HG03097 (cell line): ENCODE results near the gene BCL2L12.

ENCODE experiments used
- ATAC-seq: cut with Tn5 transposase; IDR thresholded peaks from one replicate; pipeline ENCODE4 v1.9.1; 2021; ENCODE audit not compliant: unreplicated experiment, low FRiP score

BCL2L12 gene

DNA sequence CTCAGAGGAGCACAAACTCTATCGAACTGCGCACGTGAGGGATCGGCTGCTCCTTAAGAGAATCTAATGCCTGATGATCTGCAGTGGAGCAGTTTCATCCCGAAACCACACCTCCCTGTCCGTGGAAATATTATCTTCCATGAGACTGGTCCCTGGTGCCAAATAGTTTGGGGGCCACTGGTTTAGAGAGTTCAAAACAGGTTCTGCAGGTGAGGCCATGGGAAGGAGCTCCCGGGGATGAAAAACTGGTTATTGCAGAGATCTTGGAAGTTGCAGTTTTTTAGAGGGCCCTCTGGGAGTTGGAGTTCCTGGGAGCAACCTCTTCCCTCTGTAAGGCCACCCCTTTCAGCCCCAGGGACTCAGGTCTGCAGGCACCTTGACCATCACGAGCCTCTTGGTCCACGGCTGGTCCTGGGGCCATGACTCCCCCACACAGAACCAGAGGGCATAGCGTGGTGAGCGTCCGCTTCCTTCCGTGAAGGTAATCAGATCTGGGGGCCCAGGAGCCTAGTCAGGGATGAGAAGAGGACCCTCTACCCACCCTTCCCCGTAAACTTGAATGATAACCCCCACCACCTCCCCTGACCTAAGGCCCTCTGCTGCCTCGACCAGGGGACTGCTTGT, 5.3 kb upstream of the BCL2L12 start:
- no peak for ATAC-seq

DNA sequence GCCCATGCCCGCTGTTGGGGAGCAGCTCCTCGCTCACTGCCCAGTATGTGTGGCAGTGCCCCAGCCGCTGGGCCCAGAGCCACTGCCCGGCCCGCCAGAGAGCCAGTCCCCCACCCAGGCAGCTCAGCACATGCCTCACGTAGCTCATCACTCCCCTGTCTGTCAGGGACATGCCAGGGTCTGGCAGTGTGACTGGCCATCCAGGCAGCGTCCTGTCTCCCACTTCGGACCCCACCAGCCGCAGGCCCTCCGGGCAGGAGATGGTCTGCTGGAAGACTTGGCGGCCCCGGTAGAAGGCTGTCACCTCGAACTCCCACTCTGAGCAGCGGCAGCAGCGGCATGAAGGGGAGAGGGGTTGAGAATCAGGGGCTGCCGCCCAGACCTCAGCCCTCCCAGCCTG, 3.7 kb upstream of the BCL2L12 start:
- ATAC-seq: no peak

DNA sequence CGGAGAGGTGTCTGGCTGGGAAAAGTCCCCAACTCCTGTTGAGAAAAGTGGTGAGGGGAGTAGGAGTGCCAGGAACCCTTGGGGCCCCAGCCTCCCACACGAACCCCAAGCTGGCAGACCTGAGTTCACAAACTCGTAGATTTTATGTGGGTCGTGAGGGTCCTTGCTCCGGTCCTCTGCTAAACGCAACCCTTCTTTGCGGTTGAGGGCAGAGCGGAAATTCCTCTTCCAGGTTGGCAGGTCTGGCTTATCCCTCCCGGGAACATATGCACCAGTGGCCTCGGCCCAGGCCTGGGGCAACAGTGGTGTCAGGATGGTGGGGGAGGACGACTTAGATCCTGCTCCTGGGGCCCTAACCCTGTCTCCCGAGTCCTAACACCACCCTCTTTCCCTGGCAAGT, 2.5 kb upstream of the BCL2L12 start:
- ATAC-seq: no peak

DNA sequence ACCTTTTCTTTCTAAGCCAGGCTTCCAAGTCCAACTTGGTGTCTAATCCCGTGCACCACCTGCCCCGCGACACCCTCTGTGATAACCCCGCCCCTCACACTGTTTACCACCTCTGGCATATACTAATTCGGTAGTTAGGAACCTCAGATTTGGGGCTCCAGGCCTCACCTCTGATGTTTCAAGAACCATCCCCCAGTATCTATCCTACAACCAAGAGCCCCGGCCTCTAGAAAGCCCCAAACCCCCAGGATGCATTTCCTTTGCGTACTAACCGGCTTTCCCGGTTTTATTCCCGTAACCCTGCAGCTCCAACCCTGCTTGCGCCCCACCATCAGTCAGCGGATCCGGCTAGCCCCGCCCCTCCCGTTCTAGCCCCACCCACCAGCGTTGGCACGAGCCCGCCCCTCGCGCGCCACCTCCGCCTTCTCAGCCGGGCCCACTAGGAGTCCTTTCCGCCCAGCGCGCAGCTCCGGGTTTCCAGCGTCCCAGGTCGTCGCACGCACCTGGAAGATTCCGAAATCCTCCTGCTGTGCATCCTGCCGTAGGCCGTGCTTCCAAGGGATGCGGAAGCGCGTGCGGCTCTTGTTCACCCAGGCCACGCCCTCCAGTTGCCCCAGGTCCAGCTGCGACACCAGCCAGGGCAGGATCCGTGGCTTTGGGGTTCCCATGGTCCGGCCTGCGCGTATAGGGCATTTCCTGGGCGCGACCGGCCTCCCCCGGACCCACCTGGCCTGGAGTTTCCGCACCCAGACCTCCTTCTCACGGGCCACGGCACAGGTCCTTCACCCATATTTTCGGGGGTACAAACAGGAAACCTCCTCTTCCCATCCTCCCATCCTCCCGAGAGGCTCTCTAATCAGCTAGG, 1.3 kb upstream of the BCL2L12 start:
- ATAC-seq: no peak

DNA sequence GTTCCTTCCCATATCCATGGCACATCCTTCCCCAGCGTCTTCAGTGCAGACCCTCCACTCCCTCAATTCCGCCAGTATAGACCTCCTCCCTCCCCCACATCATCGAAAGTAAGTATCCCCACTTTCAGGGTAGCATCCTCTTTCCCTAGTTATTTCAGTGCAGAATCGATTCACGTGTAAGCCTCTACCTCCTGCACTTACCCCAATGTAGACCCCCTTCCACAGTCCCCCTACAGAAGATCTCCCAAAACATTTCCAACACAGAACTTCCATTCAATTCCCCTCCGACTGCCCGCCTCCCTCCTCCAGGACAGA, 740 bp upstream of the BCL2L12 start:
- no peak for ATAC-seq

DNA sequence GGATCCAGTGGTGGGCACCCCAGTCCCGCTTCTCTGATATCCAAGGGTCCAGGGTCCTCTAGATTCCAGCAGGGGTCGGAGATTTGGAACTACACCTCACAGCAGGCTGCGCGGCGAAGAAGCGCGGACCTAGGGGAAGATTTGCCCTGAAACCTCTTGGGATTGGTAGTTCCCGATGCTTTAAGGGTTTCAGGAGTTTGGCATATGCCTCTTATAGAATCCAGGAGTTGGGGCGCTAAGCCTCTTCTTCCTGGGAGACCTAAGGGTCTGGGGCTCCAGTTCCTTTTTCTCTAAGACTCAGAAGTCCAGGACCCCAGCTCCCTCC, 349 bp downstream of the BCL2L12 start:
- no peak for ATAC-seq

DNA sequence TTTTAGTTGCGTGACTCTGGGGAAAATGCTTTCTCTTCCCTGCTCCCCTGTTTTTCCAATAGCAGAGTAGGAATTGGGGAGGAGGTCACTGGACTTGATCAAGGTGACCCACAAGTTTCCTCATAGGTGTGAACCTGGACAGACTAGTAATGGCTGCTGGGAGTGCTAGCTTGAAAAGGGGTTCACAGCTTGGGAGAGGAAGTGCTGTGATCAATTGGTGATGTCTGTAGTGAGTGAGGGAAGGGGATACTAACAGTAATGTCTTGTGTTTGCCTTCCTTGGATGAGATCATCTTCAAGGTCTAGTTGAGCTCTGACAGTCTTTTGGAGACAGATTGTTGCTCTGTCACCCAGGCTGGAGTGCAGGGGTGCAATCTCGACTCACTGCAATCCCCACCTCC, 1.7 kb downstream of the BCL2L12 start:
- ATAC-seq: no peak

DNA sequence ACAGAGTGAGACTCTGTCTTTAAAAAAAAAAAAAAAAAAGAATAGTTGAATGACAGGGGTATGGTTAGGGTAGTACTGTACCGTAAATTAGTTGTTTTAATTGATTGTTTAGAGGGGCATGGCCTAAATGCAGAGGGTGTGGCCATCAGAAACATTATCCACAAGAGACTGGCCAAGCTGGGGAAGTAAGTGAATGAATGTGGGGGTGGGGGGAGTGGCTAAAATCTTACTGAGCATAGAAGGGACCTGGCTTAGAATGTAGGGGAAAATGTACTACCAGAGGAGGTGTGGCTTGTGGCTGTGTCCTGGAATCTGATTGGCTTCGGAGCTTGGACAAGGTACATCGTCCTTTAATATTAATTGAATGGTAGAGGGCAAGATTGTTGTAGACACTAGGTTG, 3.8 kb downstream of the BCL2L12 start:
- no peak for ATAC-seq

DNA sequence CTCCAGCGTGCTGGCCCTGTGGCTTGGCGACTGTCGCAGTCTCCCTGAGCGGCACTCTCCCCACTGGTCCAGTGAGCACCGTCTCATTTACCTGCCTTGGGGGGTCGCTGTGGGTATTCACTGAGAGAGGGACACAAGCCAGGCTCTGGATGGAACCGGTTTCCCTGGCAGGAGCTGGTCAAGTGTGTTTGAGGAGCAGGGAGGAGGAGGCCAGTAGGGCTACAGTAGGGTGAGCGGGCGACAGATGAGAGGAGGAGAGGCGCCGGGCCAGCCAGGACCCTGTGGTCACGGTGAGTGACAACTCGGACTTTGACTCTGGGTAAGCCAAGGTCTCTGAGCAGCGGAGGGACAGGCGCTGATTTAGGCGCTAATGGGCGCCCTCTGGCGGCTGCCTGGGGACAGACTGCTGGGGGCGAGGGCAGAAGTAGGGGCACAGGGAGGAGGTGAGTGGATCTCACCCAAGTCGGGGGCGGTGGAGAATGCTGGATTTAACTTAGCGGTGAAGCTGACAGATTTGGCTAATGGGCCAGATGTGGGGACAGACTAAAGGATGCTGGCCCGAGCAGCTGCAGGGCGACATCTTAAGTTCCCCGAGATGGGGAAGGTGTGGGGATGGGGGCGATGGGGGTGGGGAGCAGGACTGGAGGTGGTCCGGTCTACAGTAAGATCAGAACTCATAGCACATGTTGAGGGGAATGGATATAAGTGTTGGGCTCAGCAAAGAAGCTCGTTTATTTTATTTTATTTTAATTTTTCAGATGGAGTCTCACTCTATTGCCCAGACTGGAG, 6.6 kb downstream of the BCL2L12 start:
- no peak for ATAC-seq

DNA sequence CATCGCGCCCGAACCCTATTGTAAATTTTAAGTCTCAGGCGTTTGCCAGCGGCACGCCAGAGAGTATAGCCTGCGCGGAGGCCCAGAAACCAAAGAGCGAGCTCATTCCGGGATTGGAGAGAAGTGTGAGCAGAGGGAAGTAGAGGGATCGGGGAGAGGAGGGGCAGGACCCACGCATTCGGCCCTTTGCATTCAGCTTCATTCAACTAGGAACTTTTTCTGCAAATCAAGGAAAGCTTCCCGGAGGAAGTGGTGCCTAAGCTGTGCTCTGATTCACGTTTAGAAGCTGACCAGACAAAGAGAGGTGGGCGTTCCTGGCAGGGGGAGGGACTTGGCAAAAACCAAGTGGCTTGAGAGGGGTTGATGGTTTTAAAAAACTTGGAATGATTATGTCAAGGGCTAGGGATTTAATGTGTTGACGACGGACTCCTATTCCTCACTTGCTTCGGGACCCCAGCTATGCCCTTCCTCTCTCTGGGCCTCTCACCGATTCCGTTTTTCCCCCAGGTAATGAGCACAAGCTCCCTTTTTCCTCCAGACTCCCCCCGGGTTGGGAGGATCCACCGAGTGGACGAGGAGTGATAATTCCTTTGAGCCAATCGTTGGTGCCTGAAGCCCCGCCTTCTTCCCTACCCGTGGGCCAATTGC, 10.5 kb downstream of the BCL2L12 start:
- ATAC-seq: peak; percentile 25

DNA sequence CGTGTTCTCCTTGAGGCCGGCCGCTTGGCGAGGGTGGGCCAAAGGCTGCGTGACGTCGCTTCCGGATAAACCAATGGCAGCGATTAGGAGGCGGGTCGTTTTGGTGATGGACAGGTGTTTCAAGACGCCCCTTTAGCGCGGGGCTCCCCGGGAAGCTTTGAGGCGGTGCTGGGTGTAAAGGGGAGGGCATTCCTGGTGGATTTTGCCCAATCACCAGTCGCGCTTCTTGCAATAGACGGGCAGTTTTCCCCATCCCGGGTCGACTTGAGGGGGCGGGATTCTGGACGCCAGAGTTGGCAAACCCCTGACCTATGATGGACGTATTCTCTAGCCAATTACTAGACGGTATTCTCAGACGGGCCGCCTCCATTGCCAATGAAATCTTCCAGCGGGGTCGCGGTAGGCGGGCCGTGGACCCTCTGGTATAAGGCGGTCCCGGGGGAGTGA, 11.1 kb downstream of the BCL2L12 start:
- peak; percentile 69 for ATAC-seq

DNA sequence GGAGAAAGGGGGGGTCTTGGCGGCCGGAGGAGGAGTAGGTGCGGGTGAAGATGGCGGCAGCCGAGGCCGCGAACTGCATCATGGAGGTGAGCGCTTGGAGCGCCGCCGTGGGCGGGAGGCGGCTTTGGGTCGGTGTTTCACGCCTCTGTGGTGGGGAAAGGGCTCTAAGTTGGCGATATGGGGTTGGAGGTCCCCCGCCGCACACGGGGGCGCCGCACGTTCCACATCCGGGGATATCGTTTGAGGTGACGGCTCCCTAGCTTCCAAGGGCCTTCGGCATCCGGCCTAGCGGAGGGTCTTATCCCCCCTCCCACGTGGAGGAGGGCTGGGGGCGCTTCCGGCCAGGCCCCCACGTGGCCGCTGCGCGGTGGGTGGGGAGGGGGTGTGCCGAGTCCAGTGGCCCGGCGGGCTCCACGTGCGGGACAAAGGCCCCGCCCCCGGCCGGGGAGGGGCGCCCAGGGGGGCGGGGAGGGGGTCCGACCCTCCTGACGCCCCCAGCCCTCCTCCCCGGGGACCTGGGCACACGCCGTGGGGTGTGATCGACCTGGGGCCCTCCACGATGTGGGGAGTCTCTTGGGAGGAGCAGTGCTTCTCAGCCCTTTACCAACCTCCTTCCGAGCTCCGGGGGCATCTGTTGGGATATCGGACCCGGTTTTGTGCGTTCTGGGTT, 11.6 kb downstream of the BCL2L12 start, which contains the start of gene PRMT1:
Gene PRMT1 (plus strand): TSS at position 41 of the 670 bp plus-strand sequence. CDS start 10 bp downstream, at position 51.
- peak; percentile 1 for ATAC-seq

DNA sequence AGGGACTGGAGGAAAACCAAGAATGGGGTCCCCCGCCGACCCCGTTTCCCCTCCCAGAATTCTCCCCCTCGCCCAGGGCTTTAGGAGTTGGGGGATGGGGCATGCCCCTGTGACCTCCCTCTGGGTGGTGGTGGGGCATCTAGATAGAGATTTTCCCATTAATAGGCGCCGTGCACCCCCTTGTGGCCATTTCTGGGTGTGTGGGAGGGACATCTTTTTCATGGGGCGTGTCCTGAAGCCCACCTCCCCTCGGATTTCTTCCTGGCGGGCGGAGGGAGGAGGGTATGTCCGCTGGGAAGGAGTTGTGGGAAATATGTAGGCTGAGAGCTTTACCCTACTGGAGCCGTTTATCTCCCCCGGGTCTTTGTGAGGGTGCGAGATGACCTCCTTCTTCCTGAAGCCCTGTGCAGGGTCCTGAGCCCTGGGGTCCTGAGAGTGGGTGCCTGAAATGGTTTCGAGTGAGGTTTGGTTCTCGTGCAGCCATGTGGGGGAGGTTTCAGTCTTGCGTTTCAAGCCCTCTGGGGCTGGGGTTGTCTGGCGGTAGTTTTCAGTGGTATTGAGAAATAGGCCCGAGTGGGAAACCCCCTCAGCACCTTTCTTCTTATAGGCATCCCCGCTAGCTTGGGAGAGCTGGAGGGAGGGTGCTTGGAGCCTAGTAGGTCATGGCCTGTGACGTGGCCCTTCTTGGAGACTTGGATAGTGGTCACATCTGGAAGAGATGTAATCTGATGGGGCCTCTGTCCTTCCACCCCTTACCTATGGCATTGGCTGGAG, 12.4 kb downstream of the BCL2L12 start:
- no peak for ATAC-seq

DNA sequence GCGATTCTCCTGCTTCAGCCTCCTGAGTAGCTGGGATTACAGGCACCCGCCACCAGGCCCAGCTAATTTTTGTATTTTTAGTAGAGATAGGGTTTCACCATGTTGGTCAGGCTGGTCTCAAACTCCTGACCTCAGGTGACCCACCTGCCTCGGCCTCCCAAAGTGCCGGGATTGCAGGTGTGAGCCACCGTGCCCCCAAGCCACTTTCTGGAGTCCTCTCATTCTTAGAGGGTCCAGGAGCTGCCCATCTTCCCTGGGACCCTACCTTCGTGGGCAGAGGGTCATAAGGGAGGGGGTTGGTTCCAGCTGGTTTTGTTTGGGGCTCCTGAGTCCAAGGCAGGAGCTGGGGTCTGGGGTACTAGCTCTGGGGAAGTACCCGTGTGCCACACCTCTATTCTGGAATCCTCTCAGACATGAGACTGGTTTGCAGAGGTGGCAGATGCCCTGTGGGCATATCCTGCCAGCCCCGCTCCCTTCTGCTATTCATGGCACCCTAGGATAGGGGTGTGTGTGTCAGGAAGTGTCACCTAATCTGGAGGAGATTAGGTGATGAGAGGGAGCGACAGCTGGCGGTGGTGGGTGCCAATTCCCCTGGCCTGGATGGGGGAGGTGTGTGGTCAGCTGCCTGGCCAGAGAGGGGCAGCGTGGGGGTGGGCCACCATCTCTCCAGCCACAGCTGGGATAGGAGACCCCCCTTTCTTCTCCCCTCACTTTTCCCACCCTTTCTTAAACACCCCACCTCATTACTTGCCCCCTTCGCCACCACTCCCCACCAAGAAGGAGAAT, 13.4 kb downstream of the BCL2L12 start:
- no peak for ATAC-seq

DNA sequence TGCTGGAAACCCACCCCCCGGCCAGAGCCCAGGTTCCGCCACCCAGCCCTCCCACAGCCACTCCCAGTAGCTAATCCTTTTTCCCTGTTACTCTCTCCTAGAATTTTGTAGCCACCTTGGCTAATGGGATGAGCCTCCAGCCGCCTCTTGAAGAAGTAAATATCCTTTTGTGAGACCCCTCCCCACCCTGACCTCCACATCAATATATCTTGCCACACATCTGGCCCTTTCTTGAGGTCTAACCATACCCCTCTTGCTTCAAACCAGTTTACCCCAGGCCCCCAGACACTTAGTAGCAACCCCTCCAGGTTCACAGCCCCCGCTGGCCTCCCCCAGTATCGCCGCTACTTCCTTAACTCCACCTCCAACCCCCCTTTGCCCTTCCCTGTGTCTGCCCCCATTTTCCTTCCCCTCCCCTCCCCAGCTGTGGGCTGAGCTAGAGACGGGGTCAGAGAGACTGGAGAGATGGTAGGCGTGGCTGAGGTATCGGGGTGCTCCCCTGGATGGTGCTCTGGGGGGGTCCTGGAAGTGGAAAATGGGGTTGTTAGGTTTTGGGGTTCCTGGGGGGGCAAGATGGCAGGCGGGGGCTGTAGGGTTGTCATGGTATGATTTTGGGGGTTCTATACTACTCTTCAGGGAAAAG, 14.2 kb downstream of the BCL2L12 start:
- ATAC-seq: no peak

DNA sequence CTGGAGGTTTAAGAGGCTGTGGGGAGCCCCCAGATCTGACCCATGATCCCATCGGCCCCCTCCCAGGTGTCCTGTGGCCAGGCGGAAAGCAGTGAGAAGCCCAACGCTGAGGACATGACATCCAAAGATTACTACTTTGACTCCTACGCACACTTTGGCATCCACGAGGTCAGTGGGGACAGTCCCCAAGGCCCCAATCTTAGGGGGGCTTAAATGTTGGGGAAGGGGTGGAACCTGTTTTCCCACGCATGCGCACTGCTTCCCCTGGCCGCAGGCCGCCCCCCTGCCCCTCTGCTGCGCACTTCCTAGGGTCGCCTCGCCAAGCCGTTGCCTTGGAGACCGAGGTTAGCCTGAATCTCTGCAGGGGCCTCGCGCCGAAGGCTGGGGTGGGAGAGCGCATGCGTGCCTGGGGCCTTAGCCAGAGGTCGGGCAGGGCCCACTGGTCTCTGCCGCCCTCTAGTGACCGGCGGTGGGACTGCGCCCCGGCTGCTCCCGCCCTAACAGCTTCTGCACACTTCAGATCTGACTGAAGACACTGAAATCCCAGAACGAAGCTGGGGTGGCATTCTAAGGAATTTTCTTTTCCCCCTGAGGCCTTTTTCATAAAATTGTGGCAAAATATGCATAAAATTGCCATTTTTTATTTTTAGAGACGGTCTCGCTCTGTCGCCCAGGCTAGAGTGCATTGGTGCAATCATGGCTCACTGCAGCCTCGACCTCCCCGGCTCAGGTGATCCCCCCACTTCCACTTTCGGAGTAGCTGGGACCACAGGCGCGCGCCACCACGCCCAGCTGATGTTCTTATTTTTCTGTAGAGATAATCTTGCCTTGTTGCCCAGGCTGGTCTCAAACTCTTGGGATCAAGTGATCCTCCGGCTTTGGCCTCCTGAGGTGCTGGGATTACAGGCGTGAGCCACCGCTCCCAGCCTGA, 15.0 kb downstream of the BCL2L12 start:
- no peak for ATAC-seq

DNA sequence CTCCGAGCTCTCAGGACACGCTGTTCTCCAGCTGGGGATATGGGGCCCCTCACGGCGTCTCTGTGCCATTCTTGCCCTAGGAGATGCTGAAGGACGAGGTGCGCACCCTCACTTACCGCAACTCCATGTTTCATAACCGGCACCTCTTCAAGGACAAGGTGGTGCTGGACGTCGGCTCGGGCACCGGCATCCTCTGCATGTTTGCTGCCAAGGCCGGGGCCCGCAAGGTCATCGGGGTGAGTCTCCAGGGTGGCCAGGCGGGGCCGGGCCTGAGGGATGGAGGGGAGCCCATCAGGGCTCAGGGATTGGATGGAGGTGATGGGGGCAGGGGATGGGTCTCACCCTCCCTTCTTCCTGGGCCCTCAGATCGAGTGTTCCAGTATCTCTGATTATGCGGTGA, 16.1 kb downstream of the BCL2L12 start:
- no peak for ATAC-seq
